Kidney epithelial cell (primary cell): ENCODE data around the gene EBI3. TPM values are rescaled to one million over a fixed set of nuclear protein-coding genes. Genes with fewer than 3 reads are reported as not detected.
"Not testable (repeated sequence)": the region's sequence is repeated elsewhere in the genome, so short reads cannot be mapped to it uniquely, and the experiment has no call there.

Experiments used
- DNase-seq: peaks from one replicate; pipeline ENCODE4 v3.0.0-alpha.2; 2010; ENCODE audit warnings: low read depth
- H3K27me3 ChIP-seq: 2 replicates; pipeline ENCODE4 v1.6.0; 2011; ENCODE audit warnings: low read length; ENCODE audit not compliant: control insufficient read depth, insufficient read depth
- H3K36me3 ChIP-seq: 2 replicates; pipeline ENCODE4 v1.5.1; 2011; ENCODE audit warnings: low read length; ENCODE audit not compliant: control insufficient read depth, insufficient read depth
- H3K4me3 ChIP-seq: 2 replicates; pipeline ENCODE4 v1.5.1; 2011; ENCODE audit warnings: low read depth, mild to moderate bottlenecking, control low read depth, low read length
- CTCF ChIP-seq: IDR thresholded peaks from 2 replicates; pipeline ENCODE4 v1.5.1; 2011; ENCODE audit warnings: mild to moderate bottlenecking, moderate library complexity, low read length, control low read depth, inconsistent platforms; ENCODE audit not compliant: insufficient read depth, poor library complexity, severe bottlenecking
- total RNA-seq: library from RNA; depleted of rRNA; stranded (reverse); fragments of >200 nt; gene quantifications from 2 replicates; pipeline ENCODE4 v1.2.3, GENCODE V29; 2015

Gene EBI3
- total RNA-seq, 1 donor from 2014 or later, result 2.5 TPM

- peaks cover 14% of the 10 kb centered on the region for H3K27me3 ChIP-seq
- H3K36me3 ChIP-seq, result no peaks in the 10 kb centered on the region
- DNase-seq, result no peak
- H3K4me3 ChIP-seq, result no peak overlapping the region
- no peak for TF ChIP-seq CTCF
Observed at GRCh38 chr19:4210166-4210731, 19.1 kb upstream of the EBI3 start.

GRCh38 chr19:4213116-4213515, 16.2 kb upstream of the EBI3 start:
- TF ChIP-seq CTCF, result no peak
- Histone ChIP-seq H3K4me3 (no peak overlapping the region), H3K36me3 (no peaks in the 10 kb centered on the region), H3K27me3 (peaks cover 14% of the 10 kb centered on the region)
- DNase-seq, result no peak

- H3K27me3 ChIP-seq, result peaks cover 14% of the 10 kb centered on the region
- TF ChIP-seq CTCF, result no peak
- H3K36me3 ChIP-seq, result no peaks in the 10 kb centered on the region
- no peak for DNase-seq
- H3K4me3 ChIP-seq, result no peak overlapping the region
Observed at GRCh38 chr19:4215807-4216206, 13.5 kb upstream of the EBI3 start.

- no peak for DNase-seq
- no peak overlapping the region for H3K4me3 ChIP-seq
- TF ChIP-seq CTCF, result no peak
- H3K27me3 ChIP-seq, result peaks cover 14% of the 10 kb centered on the region
- no peaks in the 10 kb centered on the region for H3K36me3 ChIP-seq
Observed at GRCh38 chr19:4216846-4217245, 12.5 kb upstream of the EBI3 start.

GRCh38 chr19:4217429-4218264, 11.7 kb upstream of the EBI3 start:
- TF ChIP-seq CTCF, result no peak
- DNase-seq, result no peak
- Histone ChIP-seq H3K4me3 (no peak overlapping the region), H3K27me3 (peaks cover 10% of the 10 kb centered on the region), H3K36me3 (no peaks in the 10 kb centered on the region)

- DNase-seq, H3K27me3 ChIP-seq, H3K36me3 ChIP-seq, H3K4me3 ChIP-seq: not testable (repeated sequence)
Observed at GRCh38 chr19:4218523-4218922, 10.8 kb upstream of the EBI3 start.
